GM15510 (cell line): ENCODE data around the gene NBEA.

Experiments
- POLR2A ChIP-seq: IDR thresholded peaks from 3 replicates; pipeline ENCODE4 v1.6.1; 2011; ENCODE audit warnings: borderline replicate concordance; ENCODE audit not compliant: insufficient read length; ENCODE audit errors: extremely low read depth

The NBEA gene

GRCh38 chr13:35349052-35349451 lies 407.0 kb downstream of the NBEA start:
- TF ChIP-seq POLR2A: no peak

DNA sequence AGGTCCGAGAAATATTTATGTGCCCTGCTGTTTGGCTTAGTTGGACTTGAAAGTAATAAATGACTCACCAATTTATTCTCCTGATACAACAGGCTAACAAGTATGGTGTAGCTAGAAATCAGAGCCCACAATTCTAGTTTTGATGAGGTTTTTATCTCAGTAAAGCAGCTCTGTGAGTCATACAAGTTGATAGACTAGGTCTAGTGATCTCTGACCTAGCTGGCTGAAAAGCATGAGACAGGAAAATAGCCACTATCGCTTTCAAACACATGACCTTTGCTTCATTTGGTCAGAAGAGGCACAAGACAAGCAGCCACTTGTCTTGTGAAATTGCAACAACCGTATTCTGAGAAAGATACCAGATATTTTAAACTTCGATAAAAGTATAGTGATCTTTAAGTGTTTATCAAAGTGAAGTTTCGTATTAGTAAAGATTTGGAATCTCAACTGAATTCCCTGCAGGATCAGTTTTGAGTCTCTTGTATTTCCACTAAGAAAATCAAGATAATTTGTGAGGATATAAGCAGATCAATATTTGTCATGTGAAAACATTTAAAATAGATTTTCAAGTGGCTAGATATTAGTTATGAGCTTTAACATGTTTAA lies 407.7 kb downstream of the NBEA start:
- no peak for TF ChIP-seq POLR2A

DNA sequence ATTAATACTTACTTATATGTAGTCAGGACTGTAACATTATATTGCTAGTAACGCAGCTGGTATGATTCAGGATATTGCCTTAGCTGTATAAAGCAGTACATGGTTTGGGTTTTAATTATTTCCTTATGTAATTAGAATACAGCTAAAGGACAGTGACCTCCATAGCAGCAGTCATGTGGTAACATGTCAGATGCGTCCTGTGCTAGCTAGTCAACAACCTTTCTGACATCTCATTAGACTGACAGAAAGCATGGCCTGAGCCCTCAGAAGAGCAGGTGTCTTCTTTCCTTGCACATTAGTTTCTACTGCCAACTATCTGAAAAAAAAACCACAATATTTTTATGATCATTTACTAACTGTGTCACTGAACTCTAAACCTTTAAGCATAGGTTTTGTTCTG lies 412.2 kb downstream of the NBEA start:
- TF ChIP-seq POLR2A: no peak

DNA sequence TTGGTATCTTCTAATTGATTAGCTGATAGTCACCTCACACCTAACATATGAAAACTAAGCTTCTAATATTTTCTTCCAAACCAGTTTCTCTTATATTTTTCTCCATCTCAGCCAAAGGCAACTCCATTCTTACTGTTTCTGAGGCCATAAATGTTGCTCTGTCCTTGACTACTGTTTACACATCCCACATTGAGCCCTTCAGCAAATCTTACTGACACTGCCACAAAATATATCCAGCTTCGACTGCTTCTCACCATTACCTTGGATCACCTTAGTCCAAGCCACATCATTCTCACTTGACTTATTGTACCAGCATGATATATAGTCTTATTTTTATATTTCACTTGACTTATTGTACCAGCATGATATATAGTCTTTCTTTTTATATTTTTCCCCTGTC lies 412.8 kb downstream of the NBEA start:
- TF ChIP-seq POLR2A: no peak

GRCh38 chr13:35356572-35356971 lies 414.5 kb downstream of the NBEA start:
- TF ChIP-seq POLR2A: no peak

DNA sequence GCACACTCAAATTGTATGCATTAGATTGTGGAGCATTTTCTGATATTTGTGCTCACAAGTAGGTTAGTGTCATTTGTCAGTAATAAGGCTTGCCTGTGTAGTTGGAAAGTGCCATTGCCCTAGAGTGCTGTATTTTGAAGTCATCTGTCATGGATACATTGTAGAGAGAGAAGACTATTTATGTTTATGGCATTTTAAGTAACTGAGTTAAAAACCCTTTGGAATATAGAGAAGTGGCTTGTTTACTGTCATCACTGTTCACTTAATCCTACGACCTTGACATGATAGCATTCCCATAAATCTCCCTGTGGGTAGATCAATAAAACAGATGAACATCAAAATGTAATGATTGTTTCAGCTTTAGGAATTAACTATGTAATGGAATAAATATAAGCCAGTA lies 423.8 kb downstream of the NBEA start:
- TF ChIP-seq POLR2A: no peak

- TF ChIP-seq POLR2A: no peak
Observed at GRCh38 chr13:35367586-35367985, 425.5 kb downstream of the NBEA start.

DNA sequence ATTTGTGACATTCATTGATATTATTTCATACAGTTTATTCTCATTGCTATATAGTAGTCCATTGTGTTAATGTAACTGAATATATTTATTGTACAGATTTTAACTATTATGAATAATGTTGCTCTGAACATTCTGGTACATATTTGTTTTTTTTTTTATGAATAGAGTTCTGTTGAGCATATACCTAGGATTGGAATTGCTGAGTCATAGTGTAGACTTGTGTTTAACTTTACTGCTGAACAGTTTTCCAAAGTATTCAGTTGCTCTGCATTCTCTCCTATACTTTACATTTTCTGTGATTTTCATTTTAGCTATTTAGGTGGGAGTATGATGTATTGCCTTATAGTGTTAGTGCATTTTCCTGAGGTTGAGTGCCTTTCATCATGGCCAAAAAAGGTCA lies 436.9 kb downstream of the NBEA start:
- no peak for TF ChIP-seq POLR2A

DNA sequence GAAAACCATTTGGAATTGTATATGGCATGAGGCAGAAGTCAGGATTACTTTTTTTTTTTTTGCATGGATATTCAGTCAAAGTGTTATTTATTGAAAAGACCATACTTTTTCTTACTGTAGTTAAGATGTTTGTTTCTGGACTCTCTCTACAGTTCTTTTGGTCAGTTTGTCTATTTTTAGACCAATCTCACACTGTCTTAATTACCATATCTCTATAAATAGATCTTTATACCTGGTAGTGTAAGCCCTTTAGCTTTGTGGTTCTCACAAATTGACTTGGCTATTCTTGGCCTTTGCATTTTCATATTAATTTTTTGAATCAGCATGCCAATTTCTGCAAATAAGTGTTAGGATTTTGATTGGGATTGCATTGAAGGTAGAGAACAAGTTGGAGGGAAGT lies 437.6 kb downstream of the NBEA start:
- TF ChIP-seq POLR2A: no peak

DNA sequence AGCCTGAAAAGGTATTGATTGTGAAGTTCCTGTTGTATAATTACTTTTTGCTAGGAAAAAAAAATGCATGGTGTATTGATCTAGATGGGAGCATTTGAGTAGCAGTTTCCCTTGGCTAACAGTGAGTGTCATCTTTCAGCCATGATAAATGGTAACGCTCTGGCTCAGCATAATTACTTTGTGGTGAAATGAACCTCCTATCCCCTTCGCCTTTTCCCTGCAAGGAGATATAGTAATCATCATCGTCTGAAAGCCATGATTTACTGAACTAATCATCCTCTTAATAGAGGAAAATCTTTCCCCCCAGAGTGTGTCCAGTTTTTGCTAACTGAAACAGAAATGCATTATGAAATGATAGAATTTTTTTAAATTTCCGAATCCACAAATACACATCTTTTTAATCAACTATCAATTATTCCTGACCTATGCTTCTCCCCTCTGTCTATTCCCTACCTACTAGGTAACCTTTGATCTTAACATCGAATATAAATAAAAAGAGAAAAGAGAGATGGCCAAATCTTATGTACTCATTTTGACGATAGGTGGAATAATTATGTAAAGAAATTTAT lies 445.7 kb downstream of the NBEA start:
- no peak for TF ChIP-seq POLR2A

GRCh38 chr13:35388441-35389355 lies 446.6 kb downstream of the NBEA start:
- no peak for TF ChIP-seq POLR2A

DNA sequence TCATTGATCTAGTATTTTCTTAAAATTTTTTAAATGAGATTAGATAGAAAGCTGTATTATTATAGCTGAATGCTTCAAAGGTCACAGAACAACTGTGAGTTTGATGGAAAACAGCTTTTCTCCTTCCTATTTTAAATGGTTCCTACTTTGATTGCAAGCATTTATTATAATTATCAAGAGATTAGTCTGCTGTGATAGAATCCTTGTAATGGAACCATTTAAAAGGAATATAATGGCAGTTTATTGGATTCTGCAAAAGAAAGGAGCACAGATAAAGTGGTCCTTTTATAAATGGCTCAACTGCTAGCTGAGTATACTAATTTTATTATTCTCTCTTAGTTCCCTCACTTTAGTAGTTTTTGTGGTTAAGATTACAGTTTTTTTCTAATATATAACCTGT lies 447.5 kb downstream of the NBEA start:
- no peak for TF ChIP-seq POLR2A

GRCh38 chr13:35392768-35393167 lies 450.7 kb downstream of the NBEA start:
- no peak for TF ChIP-seq POLR2A

DNA sequence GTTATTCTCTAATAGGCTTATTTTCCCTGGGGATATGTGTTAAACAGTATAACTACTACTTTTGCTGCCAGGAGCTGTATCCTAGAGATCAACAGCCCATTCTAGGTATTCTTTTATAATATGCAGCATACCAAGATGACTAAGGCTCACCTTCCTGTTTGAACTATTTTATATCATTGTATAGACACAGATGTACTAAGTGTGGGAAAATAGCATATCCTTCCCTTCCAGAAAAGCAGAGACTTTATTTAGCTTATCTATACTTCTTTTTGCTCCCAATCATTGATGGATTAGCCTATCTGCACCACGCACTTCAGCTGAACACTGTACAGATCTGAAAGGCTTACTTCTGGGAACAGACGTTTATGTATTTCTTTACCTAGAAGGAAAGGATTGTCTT lies 451.8 kb downstream of the NBEA start:
- no peak for TF ChIP-seq POLR2A

DNA sequence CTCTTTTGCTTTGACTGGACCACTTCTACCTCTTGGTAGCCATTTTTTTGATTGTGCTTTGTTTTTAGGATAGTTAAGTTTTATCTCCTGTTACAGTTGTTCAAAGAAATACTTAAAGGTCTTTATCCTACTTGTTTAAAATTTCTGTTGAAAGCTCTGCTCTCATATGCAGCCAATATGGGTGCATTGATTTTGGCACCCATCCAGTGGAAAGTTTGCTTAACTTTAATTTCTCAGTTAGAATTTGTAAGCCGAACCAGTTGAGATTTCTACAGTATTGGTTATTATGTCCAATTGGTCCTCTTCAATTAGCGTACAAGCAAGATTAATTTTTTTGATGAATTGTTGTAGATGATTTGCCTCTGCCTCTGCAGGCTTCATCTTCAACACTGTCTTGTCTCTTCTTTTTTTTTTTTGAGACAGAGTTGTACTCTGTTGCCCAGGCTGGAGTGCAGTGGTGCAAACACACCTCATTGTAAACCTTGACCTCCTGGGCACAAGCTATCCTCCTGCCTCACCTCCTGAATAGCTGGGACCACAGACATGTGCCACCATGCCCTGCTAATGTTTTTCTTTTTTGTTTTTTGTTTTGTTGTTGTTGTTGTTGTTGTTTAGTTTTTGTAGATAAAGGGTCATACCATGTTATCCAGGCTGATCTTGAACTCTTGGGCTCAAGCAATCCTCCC lies 469.1 kb downstream of the NBEA start:
- no peak for TF ChIP-seq POLR2A
